IPS-18a (cell line): ENCODE measurements around the gene ELMO2.
"Not testable (repeated sequence)": the region's sequence is repeated elsewhere in the genome, so short reads cannot be mapped to it uniquely, and the experiment has no call there.

Experiments
- H3K27ac ChIP-seq: one replicate; pipeline ENCODE4 v1.5.1; 2013; ENCODE audit warnings: low read length
- H3K27me3 ChIP-seq: one replicate; pipeline ENCODE4 v1.6.1; 2013; ENCODE audit warnings: mild to moderate bottlenecking, low read length; ENCODE audit not compliant: control insufficient read depth, insufficient read depth
- H3K36me3 ChIP-seq: one replicate; pipeline ENCODE4 v1.6.1; 2013; ENCODE audit warnings: low read depth, low read length; ENCODE audit not compliant: control insufficient read depth
- H3K4me1 ChIP-seq: one replicate; pipeline ENCODE4 v1.6.1; 2013; ENCODE audit warnings: low read depth, low read length; ENCODE audit not compliant: control insufficient read depth
- H3K4me3 ChIP-seq: one replicate; pipeline ENCODE4 v1.5.1; 2013; ENCODE audit warnings: low read length
- H3K9ac ChIP-seq: one replicate; pipeline ENCODE4 v1.6.1; 2013; ENCODE audit warnings: mild to moderate bottlenecking, low read length, moderate library complexity
- H3K9me3 ChIP-seq: one replicate; pipeline ENCODE4 v1.6.1; 2013; ENCODE audit warnings: low read depth, low read length; ENCODE audit not compliant: control insufficient read depth

ELMO2 gene

GRCh38 chr20:46387054-46387453 lies 19.4 kb downstream of the ELMO2 start:
- not testable (repeated sequence) for H3K27me3 ChIP-seq, H3K27ac ChIP-seq, H3K9me3 ChIP-seq, H3K4me3 ChIP-seq, H3K9ac ChIP-seq, H3K4me1 ChIP-seq
- peaks cover 79% of the 10 kb centered on the region for H3K36me3 ChIP-seq

GRCh38 chr20:46378412-46379009 lies 27.9 kb downstream of the ELMO2 start:
- H3K4me1 ChIP-seq: no peaks in the 10 kb centered on the region
- no peaks in the 10 kb centered on the region for H3K9me3 ChIP-seq
- H3K4me3 ChIP-seq: no peak overlapping the region
- peaks cover 56% of the 10 kb centered on the region for H3K36me3 ChIP-seq
- no peaks in the 10 kb centered on the region for H3K27me3 ChIP-seq
- H3K27ac ChIP-seq: no peak overlapping the region
- H3K9ac ChIP-seq: no peak overlapping the region

- Histone ChIP-seq H3K9me3 (no peaks in the 10 kb centered on the region), H3K9ac (no peak overlapping the region), H3K36me3 (peaks cover 56% of the 10 kb centered on the region), H3K27me3 (no peaks in the 10 kb centered on the region), H3K4me3 (no peak overlapping the region), H3K4me1 (no peaks in the 10 kb centered on the region), H3K27ac (no peak overlapping the region)
These were observed 28.9 kb downstream of the ELMO2 start for GRCh38 chr20:46377518-46377917.

- Histone ChIP-seq H3K4me3 (no peak overlapping the region), H3K27ac (no peak overlapping the region), H3K9ac (no peak overlapping the region), H3K4me1 (no peaks in the 10 kb centered on the region), H3K27me3 (no peaks in the 10 kb centered on the region), H3K9me3 (no peaks in the 10 kb centered on the region), H3K36me3 (peaks cover 56% of the 10 kb centered on the region)
These were observed 30.1 kb downstream of the ELMO2 start for GRCh38 chr20:46376196-46376785.

GRCh38 chr20:46375771-46376170 lies 30.6 kb downstream of the ELMO2 start:
- peaks cover 58% of the 10 kb centered on the region for H3K36me3 ChIP-seq
- H3K27me3 ChIP-seq: no peaks in the 10 kb centered on the region
- no peaks in the 10 kb centered on the region for H3K4me1 ChIP-seq
- no peaks in the 10 kb centered on the region for H3K9me3 ChIP-seq
- H3K27ac ChIP-seq: no peak overlapping the region
- no peak overlapping the region for H3K4me3 ChIP-seq
- H3K9ac ChIP-seq: no peak overlapping the region

GRCh38 chr20:46374383-46374782 lies 32.0 kb downstream of the ELMO2 start:
- Histone ChIP-seq H3K9me3 (no peaks in the 10 kb centered on the region), H3K27me3 (no peaks in the 10 kb centered on the region), H3K4me1 (no peaks in the 10 kb centered on the region), H3K9ac (no peak overlapping the region), H3K27ac (no peak overlapping the region), H3K36me3 (peaks cover 61% of the 10 kb centered on the region), H3K4me3 (no peak overlapping the region)

GRCh38 chr20:46371656-46372055 lies 34.8 kb downstream of the ELMO2 start:
- Histone ChIP-seq H3K9ac (no peak overlapping the region), H3K4me1 (no peaks in the 10 kb centered on the region), H3K27ac (no peak overlapping the region), H3K9me3 (no peaks in the 10 kb centered on the region), H3K4me3 (no peak overlapping the region), H3K27me3 (no peaks in the 10 kb centered on the region), H3K36me3 (peaks cover 81% of the 10 kb centered on the region)

- peaks cover 6% of the 10 kb centered on the region for H3K4me1 ChIP-seq
- H3K27ac ChIP-seq: no peak overlapping the region
These were observed 37.5 kb downstream of the ELMO2 start for GRCh38 chr20:46368902-46369268.

GRCh38 chr20:46367967-46368901 lies 38.2 kb downstream of the ELMO2 start:
- Histone ChIP-seq H3K4me1 (peaks cover 10% of the 10 kb centered on the region), H3K27me3 (no peaks in the 10 kb centered on the region), H3K36me3 (peaks cover 72% of the 10 kb centered on the region), H3K9me3 (no peaks in the 10 kb centered on the region), H3K4me3 (no peak overlapping the region), H3K9ac (no peak overlapping the region), H3K27ac (no peak overlapping the region)

More at GRCh38 chr20:46368902-46369268, 37.5 kb downstream of the ELMO2 start:
- no peak overlapping the region for H3K4me3 ChIP-seq
- no peak overlapping the region for H3K9ac ChIP-seq
- H3K36me3 ChIP-seq: peaks cover 77% of the 10 kb centered on the region
- no peaks in the 10 kb centered on the region for H3K9me3 ChIP-seq
- no peaks in the 10 kb centered on the region for H3K27me3 ChIP-seq

GRCh38 chr20:46367234-46367633 lies 39.2 kb downstream of the ELMO2 start:
- Histone ChIP-seq H3K4me3 (no peak overlapping the region), H3K4me1 (peaks cover 11% of the 10 kb centered on the region), H3K27me3 (no peaks in the 10 kb centered on the region), H3K36me3 (peaks cover 63% of the 10 kb centered on the region), H3K9ac (no peak overlapping the region), H3K27ac (no peak overlapping the region), H3K9me3 (no peaks in the 10 kb centered on the region)

GRCh38 chr20:46366826-46367225 lies 39.6 kb downstream of the ELMO2 start:
- H3K4me3 ChIP-seq: no peak overlapping the region
- H3K36me3 ChIP-seq: peaks cover 59% of the 10 kb centered on the region
- peaks cover 11% of the 10 kb centered on the region for H3K4me1 ChIP-seq
- no peak overlapping the region for H3K27ac ChIP-seq
- no peaks in the 10 kb centered on the region for H3K9me3 ChIP-seq
- H3K9ac ChIP-seq: no peak overlapping the region
- H3K27me3 ChIP-seq: no peaks in the 10 kb centered on the region
